ENCODE results near the gene LILRA2.
"Not testable (repeated sequence)": the region's sequence is repeated elsewhere in the genome, so short reads cannot be mapped to it uniquely, and the experiment has no call there.

Gene LILRA2

GRCh38 chr19:54554006-54554405 is 19.6 kb upstream of the LILRA2 start:
- no peaks in the 10 kb centered on the region for H3K4me1 ChIP-seq (ENCODE audit: insufficient read depth, low read length)
- no peak overlapping the region for H3K9ac ChIP-seq (ENCODE audit: low read depth, low read length)
- no peaks in the 10 kb centered on the region for H3K9me3 ChIP-seq (ENCODE audit: control insufficient read depth, insufficient read depth, low read length)
- no peaks in the 10 kb centered on the region for H3K36me3 ChIP-seq (ENCODE audit: insufficient read depth, low read length)

- H3K9me3 ChIP-seq (ENCODE audit: control insufficient read depth, insufficient read depth, low read length), result no peaks in the 10 kb centered on the region
- no peaks in the 10 kb centered on the region for H3K4me1 ChIP-seq (ENCODE audit: insufficient read depth, low read length)
- no peak overlapping the region for H3K9ac ChIP-seq (ENCODE audit: low read depth, low read length)
- no peaks in the 10 kb centered on the region for H3K36me3 ChIP-seq (ENCODE audit: insufficient read depth, low read length)
Measured at GRCh38 chr19:54554896-54555295, 18.7 kb upstream of the LILRA2 start.

- Histone ChIP-seq H3K4me1 (ENCODE audit: insufficient read depth, low read length) (no peaks in the 10 kb centered on the region), H3K9me3 (ENCODE audit: control insufficient read depth, insufficient read depth, low read length) (no peaks in the 10 kb centered on the region)
Measured at GRCh38 chr19:54556194-54556593, 17.4 kb upstream of the LILRA2 start.

GRCh38 chr19:54558339-54558738 is 15.3 kb upstream of the LILRA2 start:
- no peaks in the 10 kb centered on the region for H3K36me3 ChIP-seq (ENCODE audit: insufficient read depth, low read length)
- H3K9ac ChIP-seq (ENCODE audit: low read depth, low read length), result no peak overlapping the region
- H3K9me3 ChIP-seq (ENCODE audit: control insufficient read depth, insufficient read depth, low read length), result no peaks in the 10 kb centered on the region
- no peaks in the 10 kb centered on the region for H3K4me1 ChIP-seq (ENCODE audit: insufficient read depth, low read length)

More at GRCh38 chr19:54556194-54556593, 17.4 kb upstream of the LILRA2 start:
- no peak overlapping the region for H3K9ac ChIP-seq (ENCODE audit: low read depth, low read length)
- no peaks in the 10 kb centered on the region for H3K36me3 ChIP-seq (ENCODE audit: insufficient read depth, low read length)

GRCh38 chr19:54560881-54561385 is 12.7 kb upstream of the LILRA2 start:
- H3K4me1 ChIP-seq (ENCODE audit: insufficient read depth, low read length), result no peaks in the 10 kb centered on the region
- H3K9ac ChIP-seq (ENCODE audit: low read depth, low read length), result no peak overlapping the region
- no peaks in the 10 kb centered on the region for H3K9me3 ChIP-seq (ENCODE audit: control insufficient read depth, insufficient read depth, low read length)
- no peaks in the 10 kb centered on the region for H3K36me3 ChIP-seq (ENCODE audit: insufficient read depth, low read length)

GRCh38 chr19:54561840-54562239 is 11.8 kb upstream of the LILRA2 start:
- Histone ChIP-seq H3K9ac (ENCODE audit: low read depth, low read length) (no peak overlapping the region), H3K4me1 (ENCODE audit: insufficient read depth, low read length) (no peaks in the 10 kb centered on the region), H3K36me3 (ENCODE audit: insufficient read depth, low read length) (no peaks in the 10 kb centered on the region), H3K9me3 (ENCODE audit: control insufficient read depth, insufficient read depth, low read length) (no peaks in the 10 kb centered on the region)

GRCh38 chr19:54563206-54563605 is 10.4 kb upstream of the LILRA2 start:
- not testable (repeated sequence) for H3K9ac ChIP-seq (ENCODE audit: low read depth, low read length); H3K9me3 ChIP-seq (ENCODE audit: control insufficient read depth, insufficient read depth, low read length); H3K36me3 ChIP-seq (ENCODE audit: insufficient read depth, low read length); H3K4me1 ChIP-seq (ENCODE audit: insufficient read depth, low read length)

- Histone ChIP-seq H3K4me1 (ENCODE audit: insufficient read depth, low read length) (no peaks in the 10 kb centered on the region), H3K36me3 (ENCODE audit: insufficient read depth, low read length) (no peaks in the 10 kb centered on the region), H3K9ac (ENCODE audit: low read depth, low read length) (no peak overlapping the region), H3K9me3 (ENCODE audit: control insufficient read depth, insufficient read depth, low read length) (no peaks in the 10 kb centered on the region)
Measured at GRCh38 chr19:54570316-54570715, 3.3 kb upstream of the LILRA2 start.

- not testable (repeated sequence) for H3K4me1 ChIP-seq (ENCODE audit: insufficient read depth, low read length)
Measured at GRCh38 chr19:54571715-54572615, 1.6 kb upstream of the LILRA2 start.

GRCh38 chr19:54572696-54573311 is 786 bp upstream of the LILRA2 start:
- peak overlapping the region; percentile 6; the same call in 1 of the 2 replicates for H3K9ac ChIP-seq (ENCODE audit: low read depth, low read length)

More at GRCh38 chr19:54571715-54572615, 1.6 kb upstream of the LILRA2 start:
- H3K9ac ChIP-seq (ENCODE audit: low read depth, low read length); H3K9me3 ChIP-seq (ENCODE audit: control insufficient read depth, insufficient read depth, low read length); H3K36me3 ChIP-seq (ENCODE audit: insufficient read depth, low read length): not testable (repeated sequence)

GRCh38 chr19:54574051-54574450 is 461 bp downstream of the LILRA2 start:
- H3K4me1 ChIP-seq (ENCODE audit: insufficient read depth, low read length), result no peaks in the 10 kb centered on the region
- no peaks in the 10 kb centered on the region for H3K9me3 ChIP-seq (ENCODE audit: control insufficient read depth, insufficient read depth, low read length)
- no peaks in the 10 kb centered on the region for H3K36me3 ChIP-seq (ENCODE audit: insufficient read depth, low read length)
- no peak overlapping the region for H3K9ac ChIP-seq (ENCODE audit: low read depth, low read length)

More at GRCh38 chr19:54572696-54573311, 786 bp upstream of the LILRA2 start:
- H3K9me3 ChIP-seq (ENCODE audit: control insufficient read depth, insufficient read depth, low read length), result no peaks in the 10 kb centered on the region
- H3K36me3 ChIP-seq (ENCODE audit: insufficient read depth, low read length), result no peaks in the 10 kb centered on the region
- H3K4me1 ChIP-seq (ENCODE audit: insufficient read depth, low read length), result no peaks in the 10 kb centered on the region

- H3K36me3 ChIP-seq (ENCODE audit: insufficient read depth, low read length), result no peaks in the 10 kb centered on the region
- H3K4me1 ChIP-seq (ENCODE audit: insufficient read depth, low read length), result no peaks in the 10 kb centered on the region
- H3K9ac ChIP-seq (ENCODE audit: low read depth, low read length), result no peak overlapping the region
- no peaks in the 10 kb centered on the region for H3K9me3 ChIP-seq (ENCODE audit: control insufficient read depth, insufficient read depth, low read length)
Measured at GRCh38 chr19:54574527-54575056, 1.0 kb downstream of the LILRA2 start.

- H3K9ac ChIP-seq (ENCODE audit: low read depth, low read length); H3K36me3 ChIP-seq (ENCODE audit: insufficient read depth, low read length); H3K9me3 ChIP-seq (ENCODE audit: control insufficient read depth, insufficient read depth, low read length); H3K4me1 ChIP-seq (ENCODE audit: insufficient read depth, low read length): not testable (repeated sequence)
Measured at GRCh38 chr19:54575205-54575604, 1.6 kb downstream of the LILRA2 start.

- Histone ChIP-seq H3K4me1 (ENCODE audit: insufficient read depth, low read length) (no peaks in the 10 kb centered on the region), H3K36me3 (ENCODE audit: insufficient read depth, low read length) (no peaks in the 10 kb centered on the region), H3K9me3 (ENCODE audit: control insufficient read depth, insufficient read depth, low read length) (no peaks in the 10 kb centered on the region), H3K9ac (ENCODE audit: low read depth, low read length) (no peak overlapping the region)
Measured at GRCh38 chr19:54576411-54576976, 2.9 kb downstream of the LILRA2 start.

Data from ES-I3 (cell line).